Aorta (tissue), 5 donors: ENCODE data around the gene EPHX1. TPM values are rescaled to one million over a fixed set of nuclear protein-coding genes. Genes with fewer than 3 reads are reported as not detected.
A peak's percentile ranks its signal among the peaks of the same experiment; 100 is the strongest.

Experiments used
- ATAC-seq: fragments of 200-7000 bp; cut with Tn5 transposase; one replicate; pipeline ENCODE4 v1.9.1; 2022; ENCODE audit warnings: moderate library complexity; ENCODE audit not compliant: low FRiP score
- DNase-seq, 2 donors: peaks; one replicate each; pipeline ENCODE4 v3.0.0-alpha.2; 2020
- H3K27ac ChIP-seq, 2 donors: one replicate each; pipeline ENCODE4 v1.5.1; 2013; ENCODE audit warnings: low read length in 2 of 2, mild to moderate bottlenecking in 2 of 2, moderate library complexity in 2 of 2, control low read depth in 1 of 2, inconsistent platforms in 1 of 2, low read depth in 1 of 2
- H3K27me3 ChIP-seq, 2 donors: one replicate each; pipeline ENCODE4 v1.6.1; 2013; ENCODE audit warnings: control low read depth in 1 of 2, low read length in 1 of 2, mild to moderate bottlenecking in 1 of 2, moderate library complexity in 1 of 2; ENCODE audit not compliant: insufficient read depth in 2 of 2, control insufficient read depth in 1 of 2
- H3K36me3 ChIP-seq, 2 donors: one replicate each; pipeline ENCODE4 v1.6.1; 2013; ENCODE audit warnings: control low read depth in 1 of 2, low read length in 1 of 2, mild to moderate bottlenecking in 1 of 2; ENCODE audit not compliant: insufficient read depth in 2 of 2, control insufficient read depth in 1 of 2
- H3K4me1 ChIP-seq, 2 donors: one replicate each; pipeline ENCODE4 v1.6.1; 2013; ENCODE audit warnings: low read length in 2 of 2, control low read depth in 1 of 2, mild to moderate bottlenecking in 1 of 2, moderate library complexity in 1 of 2; ENCODE audit not compliant: insufficient read depth in 2 of 2, control insufficient read depth in 1 of 2
- H3K4me3 ChIP-seq, 2 donors: one replicate each; pipeline ENCODE4 v1.5.1; 2013; ENCODE audit warnings: low read length in 2 of 2, control low read depth in 1 of 2, mild to moderate bottlenecking in 1 of 2
- H3K9me3 ChIP-seq: one replicate; pipeline ENCODE4 v1.6.1; 2013; ENCODE audit warnings: mild to moderate bottlenecking, low read length; ENCODE audit not compliant: control insufficient read depth
- WGBS, 2 donors: extraction: QIAGEN DNeasy Blood & Tissue Kit; methylation state at CpG; one replicate each; pipeline ENCODE4 v1.1.7; 2013; 5-methylcytosine and 5-hydroxymethylcytosine counted together
- intact Hi-C, 2 donors: fragments of 100-400 bp; cut with DNase I; formaldehyde crosslinking; loops; one replicate each; pipeline versions ENCODE4 v1.14.2 to v1.15.0; 2022
- polyA plus RNA-seq, 2 donors: library from polyadenylated mRNA; stranded (reverse); fragments of 200-250 nt; gene quantifications; one replicate each; pipeline ENCODE4 v1.2.3, GENCODE V29; 2013
- total RNA-seq, 2 donors: library from RNA; stranded (reverse); fragmentation: NEBNext Ultra II Directional; extraction: Animal tissue kit (Norgen Biotek cat#: 25700); gene quantifications; one replicate each; pipeline ENCODE4 v1.2.1, GENCODE V29; 2021
- donor health status: healthy with polysubstance abuse.
- donor health status: Bipolar disorder and iron deficiency.
- donor health status: DM: no; HTN: no; CAD: no.
- donor health status: DM: no; HTN: no; CAD: no.
- donor health status: DM: yes; HTN: yes; CAD: no.

EPHX1 gene
- total and polyA plus RNA-seq, 4 donors: 20.0 to 153 (median 61.9) TPM

DNA sequence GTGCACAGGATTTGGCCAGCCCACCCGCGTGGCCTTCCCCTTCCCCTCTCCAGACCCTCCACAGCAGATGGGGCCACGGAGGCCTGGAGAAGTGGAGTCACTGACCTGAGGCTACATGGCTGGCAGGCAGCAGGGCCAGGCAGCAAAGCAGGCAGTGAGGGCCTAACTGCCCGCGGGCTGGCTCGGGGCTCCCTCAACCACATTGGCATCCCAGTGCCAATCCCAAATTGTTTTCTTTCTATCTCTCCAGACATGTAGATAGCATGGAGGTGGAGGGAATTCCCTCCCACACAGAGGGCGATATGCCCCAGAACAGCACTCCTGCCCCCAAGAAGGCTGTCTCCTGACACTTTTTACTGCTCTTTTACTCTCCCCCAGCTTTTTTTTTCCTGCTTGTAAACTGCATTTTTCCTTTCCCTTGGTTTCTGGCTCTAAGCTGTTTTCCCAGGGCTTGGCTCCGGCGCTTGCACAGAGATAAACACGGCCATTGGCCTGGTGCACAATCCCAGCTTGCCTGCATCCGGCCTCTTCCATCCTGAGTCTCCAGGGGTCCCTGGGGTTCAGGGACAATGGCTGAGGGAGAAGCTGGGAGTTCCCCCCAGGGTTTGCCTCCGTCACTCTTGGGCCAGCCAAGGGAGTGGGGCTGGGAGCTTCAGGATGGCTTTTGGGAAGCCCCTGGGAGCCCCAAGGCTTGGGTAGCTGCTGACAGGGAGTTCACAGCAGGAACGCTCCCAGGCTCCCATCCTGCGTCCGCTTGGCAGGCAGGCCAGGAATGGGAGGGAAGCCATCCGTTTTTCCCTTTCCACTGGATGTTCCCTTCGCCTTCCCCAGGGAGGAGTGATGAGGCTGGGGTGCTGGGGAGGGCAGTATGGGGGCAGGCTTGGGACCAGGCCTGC lies 7.0 kb downstream of the EPHX1 start:
- Histone ChIP-seq H3K27me3 (no peaks in the 10 kb centered on the region), H3K27ac (peak overlapping the region; percentile 51 to 96), H3K36me3 (no peaks in the 10 kb centered on the region), H3K4me3 (no peak overlapping the region), H3K4me1 (peaks cover 0 to 8% of the 10 kb centered on the region in 2 donors), H3K9me3 (no peaks in the 10 kb centered on the region)
- 6 to 9% methylated on average over 17 of the region's 17 CpGs for WGBS, 2 donors
- intact Hi-C loops: loop anchor here in 1 of 2 donors (2.0 to 5.0 kb wide), 2 partner anchors 18 to 40 kb away; partner anchors contain the start of gene SRP9
- peak in 1 of 2 donors; percentile 77 for DNase-seq
- ATAC-seq: peak; percentile 77

DNA sequence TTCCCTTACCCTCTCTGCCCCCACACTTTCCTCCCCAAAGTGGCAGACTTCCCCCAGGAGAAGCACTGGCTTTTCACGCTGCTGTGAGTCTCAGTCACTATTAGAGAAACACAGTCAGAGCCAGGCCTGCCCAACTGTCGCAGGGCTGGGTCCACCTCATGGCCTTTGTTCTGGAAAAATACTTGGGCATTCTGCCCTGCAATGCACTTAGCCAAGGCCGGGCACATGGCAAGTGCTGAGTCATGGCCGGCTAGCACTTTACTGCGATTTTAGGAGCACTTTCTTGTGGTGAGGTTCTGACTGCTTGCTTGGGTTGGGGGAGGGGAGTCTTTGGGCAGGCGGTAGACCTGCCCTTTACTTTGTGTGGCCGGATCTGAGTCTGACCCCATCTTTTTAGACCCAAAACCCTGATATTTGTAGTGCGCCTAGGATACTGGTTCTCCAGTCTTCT lies 7.7 kb downstream of the EPHX1 start:
- Histone ChIP-seq H3K36me3 (no peaks in the 10 kb centered on the region), H3K27ac (peak overlapping the region; percentile 51 to 96), H3K27me3 (no peaks in the 10 kb centered on the region), H3K4me3 (no peak overlapping the region), H3K4me1 (peaks cover 0 to 8% of the 10 kb centered on the region in 2 donors), H3K9me3 (no peaks in the 10 kb centered on the region)
- peak; percentile 89 to 90 for DNase-seq
- ATAC-seq: peak; percentile 91
- 12% methylated on average over 8 of the region's 8 CpGs for WGBS, 2 donors
- intact Hi-C loops: loop anchor here in 1 of 2 donors (2.0 to 5.0 kb wide), 2 partner anchors 17 to 40 kb away; partner anchors contain the start of gene SRP9

DNA sequence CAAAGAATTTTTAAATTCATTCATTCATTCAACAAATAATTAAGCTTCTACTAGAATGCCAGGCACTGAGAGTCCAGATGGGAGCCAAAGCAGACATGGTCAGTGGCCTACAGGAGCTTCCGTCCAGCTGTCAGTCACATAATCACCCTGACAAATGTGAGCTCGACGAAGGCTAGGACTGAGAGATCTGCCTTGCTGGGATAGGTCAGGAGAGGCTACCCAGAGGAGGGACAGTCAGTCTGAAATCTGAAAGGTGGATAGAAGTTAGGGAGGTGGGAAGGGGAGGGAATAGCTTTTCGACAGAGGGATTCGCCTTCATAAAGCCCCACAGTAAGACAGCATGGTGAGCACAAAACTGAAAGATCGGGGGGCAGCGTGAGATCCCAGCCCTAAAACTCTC lies 8.3 kb downstream of the EPHX1 start:
- 81 to 85% methylated on average over 7 of the region's 7 CpGs for WGBS, 2 donors
- Histone ChIP-seq H3K9me3 (no peaks in the 10 kb centered on the region), H3K36me3 (no peaks in the 10 kb centered on the region), H3K27me3 (no peaks in the 10 kb centered on the region), H3K27ac (peak overlapping the region in 1 of 2 donors; percentile 71), H3K4me1 (peaks cover 0 to 8% of the 10 kb centered on the region in 2 donors), H3K4me3 (no peak overlapping the region)
- ATAC-seq (no peak), DNase-seq (peak in 1 of 2 donors; percentile 25)
- intact Hi-C loops: loop anchor here in 1 of 2 donors (5.0 kb wide), 1 partner anchor 41 kb away; the partner anchor contains the start of gene SRP9

DNA sequence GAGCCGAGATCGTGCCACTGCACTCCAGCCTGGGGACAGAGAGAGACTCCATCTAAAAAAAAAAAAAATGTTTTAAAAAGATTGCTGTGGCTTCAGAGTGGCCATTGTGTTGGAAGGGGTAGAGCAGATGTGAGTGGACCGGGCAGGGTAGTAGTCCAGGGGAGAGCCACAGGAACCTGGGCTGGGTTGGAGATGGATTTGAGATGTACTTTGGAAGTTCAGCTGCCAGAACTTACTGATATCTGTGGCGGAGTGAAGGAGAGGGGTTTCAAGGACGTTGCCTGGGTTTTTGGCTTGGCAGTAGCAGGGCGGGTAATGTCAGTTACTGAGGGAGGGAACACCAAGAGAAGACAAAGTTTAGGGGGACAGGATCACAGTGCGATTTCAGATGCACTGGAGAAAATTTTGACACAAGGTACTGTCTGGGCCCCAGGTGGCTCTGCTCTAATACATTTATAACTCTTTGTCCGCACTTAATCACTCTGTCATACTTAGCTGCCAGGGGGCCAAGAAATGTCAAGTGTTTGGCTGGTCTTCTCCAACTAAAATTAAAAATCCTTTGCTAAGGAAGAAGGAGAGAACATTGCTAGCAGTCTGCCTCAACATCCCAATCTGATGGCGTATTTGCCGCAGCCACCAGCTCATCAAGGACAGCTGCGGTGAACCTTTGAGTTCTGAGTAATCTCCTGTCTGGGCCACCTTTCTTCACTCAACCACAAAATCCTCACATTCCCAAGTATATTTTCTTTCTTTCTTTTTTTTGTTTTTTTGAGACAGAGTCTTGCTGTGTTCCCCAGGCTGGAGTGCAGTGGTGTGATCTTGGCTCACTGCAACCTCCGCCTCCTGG lies 9.6 kb downstream of the EPHX1 start:
- peak in 1 of 2 donors; percentile 32 for DNase-seq
- intact Hi-C loops: loop anchor here in 1 of 2 donors (5.0 kb wide), 1 partner anchor 42 kb away; the partner anchor contains the start of gene SRP9
- Histone ChIP-seq H3K4me1 (peaks cover 0 to 8% of the 10 kb centered on the region in 2 donors), H3K9me3 (no peaks in the 10 kb centered on the region), H3K36me3 (no peaks in the 10 kb centered on the region), H3K4me3 (no peak overlapping the region), H3K27me3 (no peaks in the 10 kb centered on the region), H3K27ac (peak overlapping the region; percentile 23 to 32)
- 50 to 55% methylated on average over 12 of the region's 12 CpGs for WGBS, 2 donors
- no peak for ATAC-seq

DNA sequence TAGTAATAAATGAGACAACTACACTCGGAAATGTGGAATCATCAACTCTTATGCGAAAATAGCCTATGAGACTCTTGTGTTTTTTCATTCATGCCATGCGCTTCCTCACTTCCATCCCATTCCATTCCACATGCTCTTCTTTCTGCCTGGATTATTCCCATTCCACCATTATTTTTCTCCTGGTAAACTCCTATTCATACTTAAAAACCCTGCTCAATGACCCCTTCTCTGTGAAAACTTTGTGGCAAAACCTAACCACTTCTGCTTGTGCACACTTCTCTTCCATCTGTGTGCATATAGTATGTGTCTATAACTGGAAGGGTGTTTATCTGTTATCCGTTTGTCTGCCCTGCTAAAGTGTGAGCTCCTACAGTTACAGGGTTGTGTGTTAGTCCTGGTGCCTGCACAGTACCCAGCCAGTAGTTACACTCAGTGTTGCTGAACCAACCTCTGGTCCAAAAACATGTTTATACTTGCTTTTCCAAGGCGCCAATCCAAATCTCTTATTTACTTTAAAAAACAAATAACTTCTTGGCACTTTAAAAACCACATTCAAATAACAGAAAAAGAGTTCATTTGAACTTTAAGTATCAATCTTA lies 10.7 kb downstream of the EPHX1 start:
- no peak overlapping the region for H3K27ac ChIP-seq
- no peaks in the 10 kb centered on the region for H3K36me3 ChIP-seq
- intact Hi-C loops: no loop called here
- DNase-seq: peak in 1 of 2 donors; percentile 3
- no peak overlapping the region for H3K4me3 ChIP-seq
- ATAC-seq: no peak
- 67 to 70% methylated on average over 5 of the region's 5 CpGs for WGBS, 2 donors
- H3K9me3 ChIP-seq: no peaks in the 10 kb centered on the region
- peaks cover 0 to 6% of the 10 kb centered on the region in 2 donors for H3K4me1 ChIP-seq
- H3K27me3 ChIP-seq: no peaks in the 10 kb centered on the region

DNA sequence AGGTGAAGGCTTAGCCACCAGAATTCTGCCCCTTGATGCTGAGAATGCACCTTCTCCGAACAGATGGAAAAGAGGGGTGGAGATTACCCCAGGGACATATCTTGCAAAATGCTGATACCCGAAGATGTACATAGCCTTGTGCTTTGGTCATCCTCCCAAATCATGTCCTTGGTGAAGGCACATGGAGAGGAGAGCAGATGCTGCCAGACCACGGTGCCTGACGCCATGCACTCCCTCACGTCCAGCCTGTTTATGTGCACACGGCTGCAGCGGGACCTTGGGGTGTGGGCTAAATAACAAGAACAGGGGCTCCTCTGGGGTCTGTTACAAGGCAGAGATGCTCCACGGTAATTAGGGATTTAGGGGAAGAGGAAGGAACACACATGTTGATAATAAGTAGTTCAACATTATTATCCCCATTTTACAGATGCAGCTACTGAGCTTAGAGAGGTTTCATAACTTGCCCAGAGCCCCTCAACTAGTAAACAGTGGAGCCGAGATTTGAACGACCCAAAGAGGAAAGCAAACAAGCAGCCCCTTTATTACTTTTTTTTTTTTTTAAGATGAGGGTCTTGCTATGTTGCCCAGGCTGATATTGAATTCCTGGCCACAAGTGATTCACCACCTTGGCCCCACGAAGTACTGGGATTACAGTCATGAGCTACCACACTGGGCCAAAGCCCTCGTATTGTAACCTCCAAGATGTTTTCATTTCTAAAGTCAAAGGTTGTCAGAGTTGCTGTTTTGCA lies 12.9 kb downstream of the EPHX1 start:
- intact Hi-C loops: no loop called here
- no peak for ATAC-seq
- WGBS, 2 donors: 85 to 87% methylated on average over 12 of the region's 12 CpGs
- peak; percentile 21 to 54 for DNase-seq
- H3K4me3 ChIP-seq: no peak overlapping the region
- H3K4me1 ChIP-seq: peaks cover 0 to 3% of the 10 kb centered on the region in 2 donors
- H3K27me3 ChIP-seq: no peaks in the 10 kb centered on the region
- H3K9me3 ChIP-seq: no peaks in the 10 kb centered on the region
- H3K36me3 ChIP-seq: no peaks in the 10 kb centered on the region
- H3K27ac ChIP-seq: no peak overlapping the region

DNA sequence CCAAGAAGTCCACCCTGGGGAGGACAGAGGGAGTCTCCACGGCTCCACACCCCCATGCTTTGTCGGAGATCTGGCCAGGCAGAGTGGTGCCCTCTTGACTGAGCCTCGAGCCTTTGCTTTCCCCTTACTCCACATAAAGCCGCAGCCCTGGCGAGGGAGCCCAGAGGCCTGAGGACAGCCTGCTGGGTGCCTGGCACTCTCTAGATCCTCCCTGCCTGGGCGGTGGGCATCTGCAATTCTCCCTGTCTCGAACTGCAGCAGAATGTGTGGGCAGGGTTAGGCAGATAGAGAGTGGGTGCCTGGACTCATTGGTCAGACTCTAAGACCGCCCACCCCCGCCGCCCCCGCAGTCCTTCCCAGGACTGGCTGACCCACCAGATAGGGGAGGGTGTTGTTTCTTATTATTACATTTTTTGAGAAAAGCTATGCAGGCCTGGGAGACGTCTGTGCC lies 13.9 kb downstream of the EPHX1 start:
- H3K27ac ChIP-seq: no peak overlapping the region
- H3K27me3 ChIP-seq: no peaks in the 10 kb centered on the region
- intact Hi-C loops: no loop called here
- WGBS, 2 donors: 76 to 78% methylated on average over 12 of the region's 12 CpGs
- no peaks in the 10 kb centered on the region for H3K36me3 ChIP-seq
- DNase-seq (peak; percentile 44 to 60), ATAC-seq (no peak)
- no peaks in the 10 kb centered on the region for H3K9me3 ChIP-seq
- H3K4me3 ChIP-seq: no peak overlapping the region
- H3K4me1 ChIP-seq: no peaks in the 10 kb centered on the region
